Measurements from ENCODE around the gene SEC22B.
"Not testable (repeated sequence)": the region's sequence is repeated elsewhere in the genome, so short reads cannot be mapped to it uniquely, and the experiment has no call there.

The SEC22B gene

DNA sequence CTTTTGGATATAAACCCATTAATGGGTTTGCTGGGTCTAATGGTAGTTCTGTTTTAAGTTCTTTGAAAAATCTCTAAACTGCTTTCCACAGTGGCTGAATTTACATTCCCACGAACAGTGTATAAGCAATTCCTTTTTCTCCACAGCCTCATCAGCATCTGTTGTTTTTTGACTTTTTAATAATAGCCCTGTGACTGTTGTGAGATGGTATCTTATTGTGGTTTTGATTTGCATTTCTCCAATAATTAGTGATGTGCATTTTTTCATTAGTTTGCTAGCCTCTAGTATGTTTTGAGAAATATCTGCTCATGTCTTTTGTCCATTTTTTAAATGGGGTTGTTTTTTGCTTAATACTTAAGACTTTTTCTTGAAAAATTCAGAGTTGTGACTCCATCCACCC, 11.6 kb downstream of the SEC22B start:
- not testable (repeated sequence) for H3K9ac ChIP-seq (ENCODE audit: low read depth, low read length); H3K4me1 ChIP-seq (ENCODE audit: insufficient read depth, low read length); H3K36me3 ChIP-seq (ENCODE audit: insufficient read depth, low read length); H3K9me3 ChIP-seq (ENCODE audit: control insufficient read depth, insufficient read depth, low read length)

DNA sequence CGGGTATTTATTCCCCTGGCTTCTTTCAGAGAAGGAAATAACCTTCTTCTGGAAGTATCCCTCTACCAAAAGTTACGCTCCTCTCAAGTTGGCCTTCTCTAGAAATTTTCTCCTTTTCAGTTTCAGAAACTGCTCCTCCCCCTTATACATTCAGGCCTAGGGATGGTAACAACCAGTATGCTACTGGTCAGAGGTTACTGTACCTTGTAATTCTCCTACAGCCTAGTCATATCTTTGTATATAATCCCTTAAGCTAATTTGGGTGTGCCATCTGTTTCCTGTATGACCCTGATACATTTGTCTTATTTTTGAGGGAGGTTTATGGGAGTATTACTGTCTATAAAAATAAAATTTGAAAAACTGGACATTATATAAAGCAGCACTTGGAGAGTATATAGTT, 14.3 kb downstream of the SEC22B start:
- not testable (repeated sequence) for H3K9me3 ChIP-seq (ENCODE audit: control insufficient read depth, insufficient read depth, low read length); H3K9ac ChIP-seq (ENCODE audit: low read depth, low read length); H3K36me3 ChIP-seq (ENCODE audit: insufficient read depth, low read length); H3K4me1 ChIP-seq (ENCODE audit: insufficient read depth, low read length)

GRCh38 chr1:120158495-120158894, 17.8 kb downstream of the SEC22B start:
- not testable (repeated sequence) for H3K4me1 ChIP-seq (ENCODE audit: insufficient read depth, low read length); H3K36me3 ChIP-seq (ENCODE audit: insufficient read depth, low read length); H3K9ac ChIP-seq (ENCODE audit: low read depth, low read length); H3K9me3 ChIP-seq (ENCODE audit: control insufficient read depth, insufficient read depth, low read length)

- H3K4me1 ChIP-seq (ENCODE audit: insufficient read depth, low read length); H3K36me3 ChIP-seq (ENCODE audit: insufficient read depth, low read length); H3K9me3 ChIP-seq (ENCODE audit: control insufficient read depth, insufficient read depth, low read length); H3K9ac ChIP-seq (ENCODE audit: low read depth, low read length): not testable (repeated sequence)
These were observed 18.2 kb downstream of the SEC22B start for GRCh38 chr1:120158086-120158485.

GRCh38 chr1:120150138-120150822, 26.0 kb downstream of the SEC22B start:
- not testable (repeated sequence) for H3K9me3 ChIP-seq (ENCODE audit: control insufficient read depth, insufficient read depth, low read length); H3K36me3 ChIP-seq (ENCODE audit: insufficient read depth, low read length); H3K9ac ChIP-seq (ENCODE audit: low read depth, low read length); H3K4me1 ChIP-seq (ENCODE audit: insufficient read depth, low read length)

DNA sequence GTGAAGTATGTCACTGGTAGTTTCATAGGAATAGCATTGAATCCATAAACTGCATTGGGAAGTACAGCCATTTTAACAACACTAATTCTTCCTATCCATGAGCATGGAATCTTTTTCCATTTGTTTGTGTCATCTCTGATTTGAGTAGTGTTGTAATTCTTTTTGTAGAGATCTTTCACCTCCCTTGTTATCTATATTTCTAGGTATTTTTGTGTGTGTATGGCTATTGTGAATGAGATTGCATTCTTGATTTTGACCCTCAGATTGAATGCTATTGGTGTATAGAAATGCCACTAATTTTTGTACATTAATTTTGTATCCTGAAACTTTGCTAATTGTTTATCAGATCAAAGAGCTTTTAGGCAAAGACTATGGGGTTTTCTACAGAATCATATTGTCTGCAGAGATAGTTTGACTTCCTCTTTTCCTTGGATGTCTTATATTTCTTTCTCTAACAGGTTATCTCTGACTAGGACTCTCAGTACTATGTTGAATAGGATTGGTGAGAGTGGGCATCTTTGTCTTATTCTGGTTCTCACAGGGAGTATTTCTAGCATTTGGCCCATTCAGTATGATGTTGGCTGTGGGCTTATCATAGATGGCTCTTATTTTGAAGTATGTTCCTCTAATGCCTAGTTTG, 26.8 kb downstream of the SEC22B start:
- H3K36me3 ChIP-seq (ENCODE audit: insufficient read depth, low read length); H3K9ac ChIP-seq (ENCODE audit: low read depth, low read length); H3K9me3 ChIP-seq (ENCODE audit: control insufficient read depth, insufficient read depth, low read length); H3K4me1 ChIP-seq (ENCODE audit: insufficient read depth, low read length): not testable (repeated sequence)

GRCh38 chr1:120145806-120146205, 30.5 kb downstream of the SEC22B start:
- H3K9me3 ChIP-seq (ENCODE audit: control insufficient read depth, insufficient read depth, low read length); H3K9ac ChIP-seq (ENCODE audit: low read depth, low read length); H3K4me1 ChIP-seq (ENCODE audit: insufficient read depth, low read length); H3K36me3 ChIP-seq (ENCODE audit: insufficient read depth, low read length): not testable (repeated sequence)

- H3K9me3 ChIP-seq (ENCODE audit: control insufficient read depth, insufficient read depth, low read length); H3K4me1 ChIP-seq (ENCODE audit: insufficient read depth, low read length); H3K36me3 ChIP-seq (ENCODE audit: insufficient read depth, low read length); H3K9ac ChIP-seq (ENCODE audit: low read depth, low read length): not testable (repeated sequence)
These were observed 31.7 kb downstream of the SEC22B start for GRCh38 chr1:120144626-120145025.

GRCh38 chr1:120144169-120144568, 32.2 kb downstream of the SEC22B start:
- not testable (repeated sequence) for H3K9me3 ChIP-seq (ENCODE audit: control insufficient read depth, insufficient read depth, low read length); H3K9ac ChIP-seq (ENCODE audit: low read depth, low read length); H3K36me3 ChIP-seq (ENCODE audit: insufficient read depth, low read length); H3K4me1 ChIP-seq (ENCODE audit: insufficient read depth, low read length)

- H3K9ac ChIP-seq (ENCODE audit: low read depth, low read length); H3K4me1 ChIP-seq (ENCODE audit: insufficient read depth, low read length); H3K9me3 ChIP-seq (ENCODE audit: control insufficient read depth, insufficient read depth, low read length); H3K36me3 ChIP-seq (ENCODE audit: insufficient read depth, low read length): not testable (repeated sequence)
These were observed 33.0 kb downstream of the SEC22B start for GRCh38 chr1:120143334-120143733.

- not testable (repeated sequence) for H3K9me3 ChIP-seq (ENCODE audit: control insufficient read depth, insufficient read depth, low read length); H3K4me1 ChIP-seq (ENCODE audit: insufficient read depth, low read length); H3K9ac ChIP-seq (ENCODE audit: low read depth, low read length); H3K36me3 ChIP-seq (ENCODE audit: insufficient read depth, low read length)
These were observed 33.6 kb downstream of the SEC22B start for GRCh38 chr1:120142512-120143263.

DNA sequence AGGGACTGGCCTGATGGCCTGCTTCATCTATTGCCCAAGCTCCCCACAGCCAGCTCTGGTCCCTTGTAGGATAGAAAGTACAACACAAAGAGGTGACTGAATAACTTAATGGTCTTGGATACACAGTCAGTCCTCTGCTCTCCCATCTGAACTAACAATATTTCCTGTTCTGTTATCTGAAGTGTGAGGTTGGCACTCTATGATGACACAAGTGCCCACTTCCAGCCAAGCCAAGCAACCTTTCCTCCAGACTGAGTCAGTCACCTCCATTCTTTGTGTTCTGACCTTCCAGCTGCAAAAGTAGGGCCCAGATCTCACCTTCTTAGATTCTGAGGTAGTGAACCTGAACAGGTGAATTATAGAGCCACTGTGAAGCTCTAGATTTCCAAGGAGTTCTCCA, 34.5 kb downstream of the SEC22B start:
- not testable (repeated sequence) for H3K4me1 ChIP-seq (ENCODE audit: insufficient read depth, low read length); H3K36me3 ChIP-seq (ENCODE audit: insufficient read depth, low read length); H3K9ac ChIP-seq (ENCODE audit: low read depth, low read length); H3K9me3 ChIP-seq (ENCODE audit: control insufficient read depth, insufficient read depth, low read length)

- H3K36me3 ChIP-seq (ENCODE audit: insufficient read depth, low read length); H3K9ac ChIP-seq (ENCODE audit: low read depth, low read length); H3K4me1 ChIP-seq (ENCODE audit: insufficient read depth, low read length); H3K9me3 ChIP-seq (ENCODE audit: control insufficient read depth, insufficient read depth, low read length): not testable (repeated sequence)
These were observed 35.6 kb downstream of the SEC22B start for GRCh38 chr1:120140656-120141265.

GRCh38 chr1:120136086-120136485, 40.2 kb downstream of the SEC22B start:
- H3K9ac ChIP-seq (ENCODE audit: low read depth, low read length); H3K36me3 ChIP-seq (ENCODE audit: insufficient read depth, low read length); H3K4me1 ChIP-seq (ENCODE audit: insufficient read depth, low read length); H3K9me3 ChIP-seq (ENCODE audit: control insufficient read depth, insufficient read depth, low read length): not testable (repeated sequence)

GRCh38 chr1:120133928-120134325, 42.4 kb downstream of the SEC22B start:
- H3K36me3 ChIP-seq (ENCODE audit: insufficient read depth, low read length); H3K9me3 ChIP-seq (ENCODE audit: control insufficient read depth, insufficient read depth, low read length); H3K9ac ChIP-seq (ENCODE audit: low read depth, low read length); H3K4me1 ChIP-seq (ENCODE audit: insufficient read depth, low read length): not testable (repeated sequence)
